HepG2 (cell line): ENCODE measurements around the gene DNAAF8. TPM values are rescaled to one million over a fixed set of nuclear protein-coding genes. Genes with fewer than 3 reads are reported as not detected.

Experiments used
- ATAC-seq: fragments of 200-7000 bp; cut with Tn5 transposase; 3 replicates; pipeline ENCODE4 v1.9.1; 2020; ENCODE audit warnings: mild to moderate bottlenecking, moderate library complexity
- BruUV-seq: library from RNA; stranded (reverse); fragments of 400-500 nt; replicated peaks from 2 replicates; lab custom pipeline; 2021; lab: Mats Ljungman, UMichigan
- CTCF ChIA-PET: fragments of 300-600 bp; formaldehyde crosslinking; extraction: SDS; loops from one replicate; lab custom pipeline; 2021; ENCODE audit warnings: low total read pairs, inconsistent platforms, low intra/inter-chr PET ratio; lab: Yijun Ruan, JAX
- POLR2A ChIA-PET: fragments of 350-600 bp; sonication (Branson Sonifier 250); formaldehyde crosslinking; loops from one replicate; lab custom pipeline; 2020; ENCODE audit warnings: antibody characterized with exemption, inconsistent platforms; lab: Yijun Ruan, JAX
- DNase-seq: peaks from one replicate; pipeline ENCODE4 v3.0.0-alpha.2; 2015; ENCODE audit warnings: low spot score
- FAIRE-seq: peaks from 3 replicates; lab custom pipeline; 2011; peaks lifted over from hg19 to GRCh38; lab: Jason Lieb, UNC
- H2AFZ ChIP-seq: one replicate; pipeline ENCODE4 v1.6.1; 2011; ENCODE audit warnings: low read length, inconsistent platforms
- H3K27ac ChIP-seq: fragments of 300-600 bp; 3 replicates; pipeline ENCODE4 v1.8.0; 2011; ENCODE audit warnings: mixed run types, mild to moderate bottlenecking, mixed read lengths, low read length, inconsistent platforms; ENCODE audit not compliant: insufficient read depth; ENCODE audit errors: extremely low read length
- H3K27me3 ChIP-seq, 2 experiments: fragments of 200-600 bp in 1 of 2; 2 replicates in 1 of 2; 3 replicates in 1 of 2; pipeline versions ENCODE4 v1.6.0 to v1.8.0; 2011; ENCODE audit warnings: low read length in 2 of 2, mild to moderate bottlenecking in 2 of 2, moderate library complexity in 2 of 2, inconsistent platforms in 1 of 2; ENCODE audit not compliant: insufficient read depth in 2 of 2, control insufficient read depth in 1 of 2
- H3K36me3 ChIP-seq, 2 experiments: fragments of 200-600 bp in 1 of 2; replicated peaks in 1 of 2; 2 replicates in 1 of 2; 3 replicates in 1 of 2; pipeline versions ENCODE4 v1.5.1 to v1.8.0; 2011; ENCODE audit warnings: low read length in 2 of 2, inconsistent platforms in 1 of 2; ENCODE audit not compliant: insufficient read depth in 2 of 2, control insufficient read depth in 1 of 2
- H3K4me1 ChIP-seq: 2 replicates; pipeline ENCODE4 v1.5.1; 2012; ENCODE audit warnings: low read length, inconsistent platforms; ENCODE audit not compliant: insufficient read depth
- H3K4me2 ChIP-seq: 2 replicates; pipeline ENCODE4 v1.6.0; 2011; ENCODE audit warnings: low read depth, low read length, inconsistent platforms
- H3K4me3 ChIP-seq, 3 experiments: fragments of 200-600 bp in 1 of 3; sonication (generic), shearing (Covaris generic) in 1 of 3; replicated peaks in 1 of 3; 2 replicates each; pipeline ENCODE4 v1.5.1; 2011 to 2016; ENCODE audit warnings: low read length in 3 of 3, inconsistent platforms in 2 of 3, low read depth in 2 of 3, mild to moderate bottlenecking in 2 of 3, control low read depth in 1 of 3, mixed read lengths in 1 of 3; ENCODE audit not compliant: insufficient read depth in 1 of 3
- H3K79me2 ChIP-seq: one replicate; pipeline ENCODE4 v1.6.1; 2011; ENCODE audit warnings: low read length, inconsistent platforms; ENCODE audit not compliant: insufficient read depth
- H3K9ac ChIP-seq: 2 replicates; pipeline ENCODE4 v1.6.0; 2011; ENCODE audit warnings: mild to moderate bottlenecking, low read depth, low read length, inconsistent platforms; ENCODE audit not compliant: insufficient read depth
- H3K9me3 ChIP-seq: 2 replicates; pipeline ENCODE4 v1.5.1; 2012; ENCODE audit warnings: mild to moderate bottlenecking, low read length
- H4K20me1 ChIP-seq: 2 replicates; pipeline ENCODE4 v1.6.0; 2011; ENCODE audit warnings: inconsistent platforms, mild to moderate bottlenecking, low read length, moderate library complexity; ENCODE audit not compliant: insufficient read depth
- CBX2 ChIP-seq, 2 experiments: fragments of 200-600 bp in 1 of 2; sonication (generic); formaldehyde crosslinking in 1 of 2; IDR thresholded peaks; 2 replicates each; pipeline versions ENCODE4 v1.7.0 to v1.8.1; 2018 to 2022; ENCODE audit warnings: low read depth in 2 of 2, low read length in 1 of 2, mild to moderate bottlenecking in 1 of 2, missing genetic modification reagents in 1 of 2
- FOXK1 ChIP-seq: sonication (generic); formaldehyde crosslinking; IDR thresholded peaks from 2 replicates; pipeline ENCODE4 v1.4.0; 2020; ENCODE audit warnings: low read depth, missing genetic modification reagents, borderline replicate concordance
- HNRNPK ChIP-seq: fragments of 200-400 bp; formaldehyde crosslinking; IDR thresholded peaks from 2 replicates; pipeline ENCODE4 v1.6.1; 2018; ENCODE audit warnings: low read length, low read depth, moderate library complexity, mild to moderate bottlenecking; ENCODE audit not compliant: poor library complexity, severe bottlenecking
- KLF15 ChIP-seq: sonication (generic); formaldehyde crosslinking; IDR thresholded peaks from 2 replicates; pipeline ENCODE4 v1.8.1; 2023; ENCODE audit warnings: borderline replicate concordance, mild to moderate bottlenecking, inconsistent platforms, missing genetic modification reagents, mixed read lengths
- MAFK ChIP-seq, 2 experiments: IDR thresholded peaks in 1 of 2; conservative IDR thresholded peaks in 1 of 2; 2 replicates each; pipeline ENCODE4 v1.6.1; 2011; ENCODE audit warnings: improper control_type of control experiment in 2 of 2, low read length in 2 of 2
- MIXL1 ChIP-seq: IDR thresholded peaks from 2 replicates; pipeline ENCODE4 v1.6.1; 2016
- RBM22 ChIP-seq: fragments of 200-400 bp; formaldehyde crosslinking; optimal IDR thresholded peaks from 2 replicates; pipeline ENCODE3; 2017; ENCODE audit warnings: mild to moderate bottlenecking, low read length, moderate library complexity
- REPIN1 ChIP-seq: sonication (generic); formaldehyde crosslinking; IDR thresholded peaks from 2 replicates; pipeline ENCODE4 v1.8.0; 2022; ENCODE audit warnings: missing genetic modification reagents, low read depth, mild to moderate bottlenecking, borderline replicate concordance
- SUZ12 ChIP-seq: fragments of 150-350 bp; IDR thresholded peaks from 2 replicates; pipeline ENCODE4 v1.6.1; 2014; ENCODE audit warnings: low read depth, low read length
- THYN1 ChIP-seq: sonication (generic); formaldehyde crosslinking; IDR thresholded peaks from 2 replicates; pipeline ENCODE4 v1.8.1; 2023; ENCODE audit warnings: low read depth, mild to moderate bottlenecking, moderate library complexity, missing genetic modification reagents, borderline replicate concordance
- ZNF629 ChIP-seq: sonication (generic); formaldehyde crosslinking; conservative IDR thresholded peaks from 2 replicates; pipeline ENCODE4 v1.5.0; 2020; ENCODE audit warnings: missing genetic modification reagents
- ZNF720 ChIP-seq: sonication (generic); formaldehyde crosslinking; IDR thresholded peaks from 2 replicates; pipeline ENCODE4 v1.4.0; 2020; ENCODE audit warnings: missing genetic modification reagents
- ZNF737 ChIP-seq: sonication (generic); formaldehyde crosslinking; IDR thresholded peaks from 2 replicates; pipeline ENCODE4 v1.5.0; 2020; ENCODE audit warnings: missing genetic modification reagents, mild to moderate bottlenecking, borderline replicate concordance
- WGBS: methylation state at CpG from one replicate; pipeline ENCODE4 v1.1.6; 2017; ENCODE audit warnings: low lambda C conversion rate; 5-methylcytosine and 5-hydroxymethylcytosine counted together
- in situ Hi-C: cut with HindIII; loops from 2 replicates; pipeline ENCODE4 v1.10.0; 2017; ENCODE audit warnings: low pct_unique_long_range_greater_than_20kb; ENCODE audit not compliant: extremely low pct_ligation_motif_present
- intact Hi-C: fragments of 100-400 bp; cut with micrococcal nuclease; formaldehyde crosslinking; loops from one replicate; pipeline ENCODE4 v1.10.0; 2022; ENCODE audit not compliant: unreplicated experiment
- polyA plus RNA-seq, 8 experiments: library from polyadenylated mRNA; depleted of rRNA in 3 of 8; stranded (reverse) in 7 of 8; unstranded in 1 of 8; fragments of >200 nt; fragmentation: Illumina TruSeq in 4 of 8; extraction: Trizol in 4 of 8; gene quantifications; 2 replicates each; pipeline versions ENCODE4 v1.2.1 to v1.2.3, GENCODE V29; 2011 to 2016; ENCODE audit warnings: low read depth in 4 of 8, missing spikeins in 1 of 8, mixed read lengths in 1 of 8; ENCODE audit not compliant: insufficient read depth in 1 of 8
- total RNA-seq, 5 experiments: library from RNA; depleted of rRNA; stranded (reverse); fragments of >200 nt; fragmentation: Illumina TruSeq; extraction: Trizol; gene quantifications; 2 replicates each; pipeline ENCODE4 v1.2.3, GENCODE V29; 2016; ENCODE audit warnings: low read depth in 1 of 5
- TF ChIP-seq, protein P1 (sequence below): sonication (generic); formaldehyde crosslinking; IDR thresholded peaks from 2 replicates; pipeline ENCODE4 v1.5.0; 2020; ENCODE audit warnings: mild to moderate bottlenecking, missing genetic modification reagents, moderate library complexity
- TF ChIP-seq, protein P2 (sequence below): sonication (generic); formaldehyde crosslinking; IDR thresholded peaks from 2 replicates; pipeline ENCODE4 v1.5.1; 2020; ENCODE audit warnings: mild to moderate bottlenecking, moderate library complexity, missing genetic modification reagents

Gene DNAAF8
- total and polyA plus RNA-seq, 2 of the 13 experiments (the other 11 are each of a cell fraction or from before 2014, with no cell fraction given), result 0.44 TPM; not detected in 1

DNA sequence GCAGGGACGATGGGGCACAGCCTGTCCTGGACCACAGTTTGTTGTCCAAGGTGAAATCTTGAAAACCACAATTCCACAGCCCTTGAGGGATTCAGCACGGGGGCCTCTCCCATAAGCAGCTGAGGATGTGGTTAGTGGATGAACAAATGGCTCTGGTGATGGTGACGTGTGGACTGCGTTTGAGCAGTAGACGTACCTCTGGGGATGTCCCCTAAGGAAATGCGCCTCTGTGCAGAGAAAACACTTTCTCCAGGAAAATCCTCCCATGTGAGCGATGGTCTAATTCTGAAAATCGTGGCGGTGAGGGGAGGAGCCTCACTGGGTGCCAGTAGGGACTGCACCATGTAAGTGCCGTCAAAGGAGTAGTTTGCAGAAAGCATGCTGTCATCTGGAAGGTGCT, 56.5 kb downstream of the DNAAF8 start:
- TF ChIP-seq HNRNPK (no peak), REPIN1 (CRISPR knock-in tag) (no peak), ZNF737 (no peak), KLF15 (CRISPR knock-in tag) (no peak), RBM22 (no peak)
- Histone ChIP-seq H4K20me1 (no peaks in the 10 kb centered on the region), H3K4me1 (peaks cover 63% of the 10 kb centered on the region), H3K27me3 (no peaks in the 10 kb centered on the region; a peak in 1 of 5 replicates), H3K27ac (no peak overlapping the region), H3K4me2 (no peak overlapping the region), H3K9me3 (no peaks in the 10 kb centered on the region), H2AFZ (no peak overlapping the region), H3K9ac (no peak overlapping the region), H3K4me3 (no peak overlapping the region), H3K79me2 (no peaks in the 10 kb centered on the region), H3K36me3 (no peaks in the 10 kb centered on the region)
- ChIA-PET POLR2A (interaction anchor here (3.0 kb wide), 1 partner anchor 11 kb away, joined by 17 read pairs; the partner anchor contains the start of gene ROGDI), CTCF (no interaction called here)
- intact Hi-C loops (no loop called here), in situ Hi-C loops (no loop called here)
- FAIRE-seq (no peak), DNase-seq (no peak), ATAC-seq (no peak)
- WGBS, result 72% methylated on average over 10 of the region's 10 CpGs
- BruUV-seq, result no TSS peak

DNA sequence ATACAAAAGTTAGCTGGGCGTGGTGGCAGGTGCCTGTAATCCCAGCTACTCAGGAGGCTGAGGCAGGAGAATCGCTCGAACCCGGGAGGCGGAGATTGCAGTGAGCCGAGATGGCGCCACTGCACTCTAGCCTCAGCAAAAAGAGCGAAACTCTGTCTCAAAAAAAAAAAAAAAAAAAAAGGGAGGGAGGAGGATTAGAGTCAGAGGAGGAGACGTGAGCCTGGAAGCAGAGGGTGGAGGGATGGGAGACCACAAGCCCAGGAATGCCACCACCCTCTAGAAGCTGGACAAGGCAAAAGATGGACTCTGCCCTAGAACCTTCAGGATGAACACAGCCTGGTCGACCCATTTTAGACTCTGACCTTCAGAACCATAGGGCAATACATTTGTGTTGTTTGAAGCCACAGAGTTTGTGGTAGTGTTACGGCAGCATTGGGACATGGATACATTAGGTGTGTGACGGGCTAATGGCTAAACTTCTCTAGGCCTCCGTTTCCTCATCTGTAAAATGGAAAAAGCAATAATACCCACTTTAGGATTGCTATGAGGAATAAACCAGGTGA, 58.7 kb downstream of the DNAAF8 start:
- Histone ChIP-seq H3K9ac (no peak overlapping the region), H3K79me2 (no peaks in the 10 kb centered on the region), H3K4me2 (peak overlapping the region; percentile 51), H3K4me3 (no peak overlapping the region), H3K27ac (no peak overlapping the region), H3K9me3 (no peaks in the 10 kb centered on the region), H3K4me1 (peaks cover 41% of the 10 kb centered on the region), H3K27me3 (no peaks in the 10 kb centered on the region; a peak in 1 of 5 replicates), H3K36me3 (no peaks in the 10 kb centered on the region), H2AFZ (no peak overlapping the region), H4K20me1 (no peaks in the 10 kb centered on the region)
- FAIRE-seq (no peak), ATAC-seq (peak; percentile 27), DNase-seq (peak; percentile 33)
- intact Hi-C loops, result no loop called here
- in situ Hi-C loops, result no loop called here
- ChIA-PET CTCF (no interaction called here), POLR2A (interaction anchor here (1.2 to 1.3 kb wide), 2 partner anchors 10 to 24 kb away, joined by 3 read pairs; partner anchors contain the start of gene ROGDI)
- 32% methylated on average over 13 of the region's 13 CpGs for WGBS
- BruUV-seq, result no TSS peak
- no peak for TF ChIP-seq FOXK1 (CRISPR knock-in tag)
- TF ChIP-seq THYN1 (CRISPR knock-in tag), result no peak
- no peak for TF ChIP-seq MAFK (conservative IDR thresholded peaks at IDR 0.05 in 1 of 2, IDR thresholded peaks at IDR 0.05 in 1 of 2; ENCODE audit: low read length in 2 of 2)
- TF ChIP-seq, protein P1, sequence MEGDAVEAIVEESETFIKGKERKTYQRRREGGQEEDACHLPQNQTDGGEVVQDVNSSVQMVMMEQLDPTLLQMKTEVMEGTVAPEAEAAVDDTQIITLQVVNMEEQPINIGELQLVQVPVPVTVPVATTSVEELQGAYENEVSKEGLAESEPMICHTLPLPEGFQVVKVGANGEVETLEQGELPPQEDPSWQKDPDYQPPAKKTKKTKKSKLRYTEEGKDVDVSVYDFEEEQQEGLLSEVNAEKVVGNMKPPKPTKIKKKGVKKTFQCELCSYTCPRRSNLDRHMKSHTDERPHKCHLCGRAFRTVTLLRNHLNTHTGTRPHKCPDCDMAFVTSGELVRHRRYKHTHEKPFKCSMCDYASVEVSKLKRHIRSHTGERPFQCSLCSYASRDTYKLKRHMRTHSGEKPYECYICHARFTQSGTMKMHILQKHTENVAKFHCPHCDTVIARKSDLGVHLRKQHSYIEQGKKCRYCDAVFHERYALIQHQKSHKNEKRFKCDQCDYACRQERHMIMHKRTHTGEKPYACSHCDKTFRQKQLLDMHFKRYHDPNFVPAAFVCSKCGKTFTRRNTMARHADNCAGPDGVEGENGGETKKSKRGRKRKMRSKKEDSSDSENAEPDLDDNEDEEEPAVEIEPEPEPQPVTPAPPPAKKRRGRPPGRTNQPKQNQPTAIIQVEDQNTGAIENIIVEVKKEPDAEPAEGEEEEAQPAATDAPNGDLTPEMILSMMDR, result no peak
- TF ChIP-seq ZNF720 (CRISPR knock-in tag), result no peak
- no peak for TF ChIP-seq CBX2 (IDR thresholded peaks at IDR 0.05; ENCODE audit: low read depth, low read length)
- TF ChIP-seq CBX2 (CRISPR knock-in tag; IDR thresholded peaks at IDR 0.05; ENCODE audit: low read depth), result no peak
- peak; percentile 93 for TF ChIP-seq ZNF629 (CRISPR knock-in tag)
- TF ChIP-seq MIXL1, result no peak
- TF ChIP-seq, protein P2, sequence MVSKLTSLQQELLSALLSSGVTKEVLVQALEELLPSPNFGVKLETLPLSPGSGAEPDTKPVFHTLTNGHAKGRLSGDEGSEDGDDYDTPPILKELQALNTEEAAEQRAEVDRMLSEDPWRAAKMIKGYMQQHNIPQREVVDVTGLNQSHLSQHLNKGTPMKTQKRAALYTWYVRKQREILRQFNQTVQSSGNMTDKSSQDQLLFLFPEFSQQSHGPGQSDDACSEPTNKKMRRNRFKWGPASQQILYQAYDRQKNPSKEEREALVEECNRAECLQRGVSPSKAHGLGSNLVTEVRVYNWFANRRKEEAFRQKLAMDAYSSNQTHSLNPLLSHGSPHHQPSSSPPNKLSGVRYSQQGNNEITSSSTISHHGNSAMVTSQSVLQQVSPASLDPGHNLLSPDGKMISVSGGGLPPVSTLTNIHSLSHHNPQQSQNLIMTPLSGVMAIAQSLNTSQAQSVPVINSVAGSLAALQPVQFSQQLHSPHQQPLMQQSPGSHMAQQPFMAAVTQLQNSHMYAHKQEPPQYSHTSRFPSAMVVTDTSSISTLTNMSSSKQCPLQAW (CRISPR knock-in tag), result no peak
- TF ChIP-seq SUZ12, result no peak
